Measurements from ENCODE around the gene SCAMP3.
"Not testable (repeated sequence)": the region's sequence is repeated elsewhere in the genome, so short reads cannot be mapped to it uniquely, and the experiment has no call there.

GRCh38 chr1:155220211-155220965 lies 41.8 kb downstream of the SCAMP3 start:
- not testable (repeated sequence) for TF ChIP-seq CTCF (conservative IDR thresholded peaks at IDR 0.05; ENCODE audit: low read length); EZH2phosphoT487 (IDR thresholded peaks at IDR 0.05; ENCODE audit: borderline replicate concordance)

All from Loucy (cell line).